HCT116 (cell line): ENCODE data around the gene PKD2. TPM values are rescaled to one million over a fixed set of nuclear protein-coding genes. Genes with fewer than 3 reads are reported as not detected.

Experiments used
- ATAC-seq: fragments of 200-7000 bp; cut with Tn5 transposase; 2 replicates; pipeline ENCODE4 v1.9.1; 2020; ENCODE audit warnings: mild to moderate bottlenecking, moderate library complexity
- BruUV-seq: library from RNA; stranded (reverse); fragments of 400-500 nt; replicated peaks from 2 replicates; lab custom pipeline; 2021; lab: Mats Ljungman, UMichigan
- CTCF ChIA-PET: fragments of 300-600 bp; sonication (Branson Sonifier 250); formaldehyde crosslinking; loops from one replicate; lab custom pipeline; 2021; ENCODE audit warnings: antibody characterized with exemption; lab: Charles Lee
- POLR2A ChIA-PET: fragments of 300-600, 350-600 bp; sonication (Branson Sonifier 250); formaldehyde crosslinking; loops from one replicate; lab custom pipeline; 2021; ENCODE audit warnings: antibody characterized with exemption; lab: Charles Lee
- RAD21 ChIA-PET, 2 experiments: fragments of 300-600 bp; sonication (Branson Sonifier 250); formaldehyde crosslinking; loops; one replicate each; lab custom pipeline; 2023; ENCODE audit warnings: low total read pairs in 2 of 2; ENCODE audit not compliant: uncharacterized antibody in 2 of 2, unreplicated experiment in 2 of 2, low non-redundant PET in 1 of 2; lab: Charles Lee
- DNase-seq: peaks from one replicate; pipeline ENCODE4 v3.0.0-alpha.2; 2010; ENCODE audit warnings: low read depth, low spot score
- H2AFZ ChIP-seq: fragments of 200-600 bp; shearing (Covaris generic), sonication (generic); 2 replicates; pipeline ENCODE4 v1.6.1; 2017; ENCODE audit warnings: low read depth, mixed run types, mixed read lengths, antibody characterized with exemption, low read length; ENCODE audit not compliant: poor library complexity, severe bottlenecking
- H3K27ac ChIP-seq: 2 replicates; pipeline ENCODE4 v1.5.1; 2012; ENCODE audit warnings: low read depth, low read length
- H3K27me3 ChIP-seq: fragments of 200-600 bp; sonication (generic); 2 replicates; pipeline ENCODE4 v1.6.1; 2016; ENCODE audit warnings: mixed run types, low read length, mixed read lengths; ENCODE audit not compliant: insufficient read depth
- H3K36me3 ChIP-seq, 2 experiments: fragments of 200-500 bp in 1 of 2; fragments of 200-600 bp in 1 of 2; sonication (Bioruptor generic) in 1 of 2; sonication (generic) in 1 of 2; 2 replicates each; pipeline versions ENCODE4 v1.5.1 to v1.6.1; 2014 to 2016; ENCODE audit warnings: low read length in 2 of 2, inconsistent platforms in 1 of 2, mixed read lengths in 1 of 2, mixed run types in 1 of 2; ENCODE audit not compliant: insufficient read depth in 2 of 2, control insufficient read depth in 1 of 2
- H3K4me1 ChIP-seq, 2 experiments: fragments of 200-600 bp in 1 of 2; sonication (generic) in 1 of 2; 2 replicates each; pipeline versions ENCODE4 v1.5.1 to v1.6.1; 2012 to 2017; ENCODE audit warnings: low read length in 2 of 2, inconsistent platforms in 1 of 2, mild to moderate bottlenecking in 1 of 2, mixed read lengths in 1 of 2, mixed run types in 1 of 2, moderate library complexity in 1 of 2; ENCODE audit not compliant: insufficient read depth in 2 of 2, control insufficient read depth in 1 of 2
- H3K4me2 ChIP-seq: fragments of 200-600 bp; sonication (generic); 2 replicates; pipeline ENCODE4 v1.6.1; 2017; ENCODE audit warnings: mixed run types, low read length, mixed read lengths
- H3K4me3 ChIP-seq, 2 experiments: fragments of 200-600 bp in 1 of 2; sonication (generic) in 1 of 2; replicated peaks in 1 of 2; 2 replicates each; pipeline ENCODE4 v1.5.1; 2011 to 2016; ENCODE audit warnings: low read length in 2 of 2, control low read depth in 1 of 2, low read depth in 1 of 2, mild to moderate bottlenecking in 1 of 2, mixed read lengths in 1 of 2, mixed run types in 1 of 2
- H3K79me2 ChIP-seq: fragments of 200-600 bp; sonication (generic); 2 replicates; pipeline ENCODE4 v1.6.1; 2017; ENCODE audit warnings: mild to moderate bottlenecking, mixed run types, low read length, moderate library complexity, mixed read lengths; ENCODE audit not compliant: insufficient read depth
- H3K9ac ChIP-seq: fragments of 200-600 bp; sonication (generic); 2 replicates; pipeline ENCODE4 v1.6.1; 2016; ENCODE audit warnings: low read length, mixed read lengths
- H3K9me2 ChIP-seq: fragments of 200-600 bp; sonication (generic), shearing (Covaris generic); 2 replicates; pipeline ENCODE4 v1.6.1; 2017; ENCODE audit warnings: mixed run types, mild to moderate bottlenecking, moderate library complexity; ENCODE audit not compliant: insufficient read depth
- H3K9me3 ChIP-seq, 2 experiments: fragments of 200-500 bp in 1 of 2; fragments of 200-600 bp in 1 of 2; sonication (Bioruptor generic) in 1 of 2; sonication (generic) in 1 of 2; 2 replicates each; pipeline ENCODE4 v1.6.1; 2014 to 2017; ENCODE audit warnings: low read length in 2 of 2, mixed read lengths in 2 of 2, inconsistent platforms in 1 of 2, low read depth in 1 of 2, mild to moderate bottlenecking in 1 of 2, mixed run types in 1 of 2, moderate library complexity in 1 of 2; ENCODE audit not compliant: control insufficient read depth in 1 of 2, insufficient read depth in 1 of 2
- H4K20me1 ChIP-seq: fragments of 200-600 bp; sonication (generic), shearing (Covaris generic); 2 replicates; pipeline ENCODE4 v1.6.1; 2017; ENCODE audit warnings: mixed run types, mild to moderate bottlenecking, moderate library complexity; ENCODE audit not compliant: insufficient read depth
- YY1 ChIP-seq: IDR thresholded peaks from 2 replicates; pipeline ENCODE4 v1.6.1; 2011; ENCODE audit warnings: low read length, low read depth, moderate library complexity, mild to moderate bottlenecking; ENCODE audit not compliant: insufficient replicate concordance; ENCODE audit errors: extremely low read depth
- intact Hi-C: fragments of 100-400 bp; cut with micrococcal nuclease; formaldehyde crosslinking; loops from 2 replicates; pipeline ENCODE4 v1.10.0; 2022
- total RNA-seq: library from RNA; stranded (reverse); gene quantifications from one replicate; pipeline ENCODE4 v1.2.1, GENCODE V29; 2021; ENCODE audit not compliant: unreplicated experiment
- TF ChIP-seq, protein P1 (sequence below): IDR thresholded peaks from 2 replicates; pipeline ENCODE4 v1.6.1; 2012
- TF ChIP-seq, protein P2 (sequence below): IDR thresholded peaks from 2 replicates; pipeline ENCODE4 v1.6.1; 2011; ENCODE audit warnings: mild to moderate bottlenecking, low read length, moderate library complexity; ENCODE audit not compliant: insufficient replicate concordance; ENCODE audit errors: extremely low read depth

Gene PKD2
- total RNA-seq, 1 experiment from 2014 or later: 10.1 TPM

DNA sequence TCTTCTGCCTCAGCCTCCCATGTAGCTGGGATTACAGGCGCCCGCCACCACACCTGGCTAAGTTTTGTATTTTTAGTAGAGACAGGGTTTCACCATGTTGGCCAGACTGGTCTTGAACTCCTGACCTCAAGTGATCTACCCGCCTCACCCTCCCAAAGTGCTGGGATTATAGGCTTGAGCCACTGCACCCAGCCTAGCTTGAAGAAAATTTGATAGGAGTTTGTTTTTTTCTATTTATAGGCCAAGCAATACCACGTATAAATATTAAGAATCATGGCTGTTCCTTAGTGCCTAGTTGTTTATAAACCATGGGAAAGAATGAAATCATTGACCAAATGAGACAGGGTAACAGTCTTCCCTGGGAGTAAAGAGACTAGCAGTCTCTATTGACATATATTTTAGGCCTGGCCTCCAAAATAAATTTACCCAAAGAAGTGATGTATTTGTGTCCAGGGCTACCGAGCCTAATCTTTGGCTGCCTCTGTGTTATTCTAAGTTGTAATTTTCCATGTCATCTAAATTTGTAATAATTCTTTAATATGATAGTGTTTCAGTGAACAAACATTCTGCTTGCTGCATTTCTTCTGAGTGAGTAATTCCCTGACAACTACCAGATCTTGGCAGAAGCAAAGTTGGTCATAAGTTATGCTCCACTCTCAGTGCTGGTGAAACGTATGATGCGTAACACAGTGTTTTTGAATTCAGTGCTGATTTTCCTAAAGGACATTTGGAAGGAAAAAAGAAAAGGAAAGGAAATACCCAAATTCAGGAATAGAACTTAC lies 10.3 kb downstream of the PKD2 start:
- TF ChIP-seq, protein P1, sequence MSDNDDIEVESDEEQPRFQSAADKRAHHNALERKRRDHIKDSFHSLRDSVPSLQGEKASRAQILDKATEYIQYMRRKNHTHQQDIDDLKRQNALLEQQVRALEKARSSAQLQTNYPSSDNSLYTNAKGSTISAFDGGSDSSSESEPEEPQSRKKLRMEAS: no peak
- BruUV-seq: no TSS peak
- POLR2A ChIA-PET: no interaction called here
- CTCF ChIA-PET: interaction anchor here (1.1 to 1.2 kb wide), 2 partner anchors 15 to 16 kb away, joined by 3 to 4 read pairs; no protein-coding TSS in a partner anchor
- Histone ChIP-seq H3K36me3 (no peaks in the 10 kb centered on the region), H3K4me2 (no peak overlapping the region), H3K9ac (no peak overlapping the region), H3K79me2 (peaks cover 16% of the 10 kb centered on the region), H3K27me3 (no peaks in the 10 kb centered on the region), H2AFZ (no peak overlapping the region), H4K20me1 (no peaks in the 10 kb centered on the region), H3K4me1 (peaks cover 3 to 6% of the 10 kb centered on the region in 2 experiments; a peak in 1 of 4 replicates), H3K9me3 (no peaks in the 10 kb centered on the region), H3K9me2 (no peaks in the 10 kb centered on the region), H3K27ac (no peak overlapping the region), H3K4me3 (no peak overlapping the region)
- no peak for ATAC-seq
- RAD21 ChIA-PET: no interaction called here
- intact Hi-C loops: no loop called here
- DNase-seq: no peak

DNA sequence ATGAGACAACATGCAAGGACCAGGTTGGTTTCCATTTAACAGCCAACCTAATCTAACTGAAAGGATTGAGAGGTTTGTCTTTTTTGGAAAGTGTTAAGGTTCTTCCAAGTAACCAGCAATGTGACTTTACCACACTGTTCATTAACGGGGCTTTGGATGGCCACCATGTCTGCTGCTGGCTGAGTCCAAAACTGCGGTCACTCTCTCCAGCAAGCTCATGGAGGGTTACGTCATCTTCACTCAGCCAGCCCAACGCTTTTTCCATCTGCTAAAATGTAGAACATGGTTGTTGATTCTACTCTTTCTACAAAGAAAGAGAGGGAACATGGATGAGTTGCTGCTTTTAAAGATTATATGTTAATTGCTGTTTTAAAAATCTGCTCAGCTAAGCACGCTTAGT lies 11.0 kb downstream of the PKD2 start:
- BruUV-seq: no TSS peak
- no peaks in the 10 kb centered on the region for H3K36me3 ChIP-seq
- no peak overlapping the region for H2AFZ ChIP-seq
- no peak for ATAC-seq
- H3K4me1 ChIP-seq: peaks cover 3 to 6% of the 10 kb centered on the region in 2 experiments; a peak in 1 of 4 replicates
- no peak overlapping the region for H3K4me3 ChIP-seq
- POLR2A ChIA-PET: no interaction called here
- no peak overlapping the region for H3K9ac ChIP-seq
- TF ChIP-seq YY1: no peak
- TF ChIP-seq, protein P2, sequence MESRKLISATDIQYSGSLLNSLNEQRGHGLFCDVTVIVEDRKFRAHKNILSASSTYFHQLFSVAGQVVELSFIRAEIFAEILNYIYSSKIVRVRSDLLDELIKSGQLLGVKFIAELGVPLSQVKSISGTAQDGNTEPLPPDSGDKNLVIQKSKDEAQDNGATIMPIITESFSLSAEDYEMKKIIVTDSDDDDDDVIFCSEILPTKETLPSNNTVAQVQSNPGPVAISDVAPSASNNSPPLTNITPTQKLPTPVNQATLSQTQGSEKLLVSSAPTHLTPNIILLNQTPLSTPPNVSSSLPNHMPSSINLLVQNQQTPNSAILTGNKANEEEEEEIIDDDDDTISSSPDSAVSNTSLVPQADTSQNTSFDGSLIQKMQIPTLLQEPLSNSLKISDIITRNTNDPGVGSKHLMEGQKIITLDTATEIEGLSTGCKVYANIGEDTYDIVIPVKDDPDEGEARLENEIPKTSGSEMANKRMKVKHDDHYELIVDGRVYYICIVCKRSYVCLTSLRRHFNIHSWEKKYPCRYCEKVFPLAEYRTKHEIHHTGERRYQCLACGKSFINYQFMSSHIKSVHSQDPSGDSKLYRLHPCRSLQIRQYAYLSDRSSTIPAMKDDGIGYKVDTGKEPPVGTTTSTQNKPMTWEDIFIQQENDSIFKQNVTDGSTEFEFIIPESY: no peak
- TF ChIP-seq, all 23 proteins: peak for 0
- Histone ChIP-seq H4K20me1 (no peaks in the 10 kb centered on the region), H3K27me3 (no peaks in the 10 kb centered on the region), H3K27ac (no peak overlapping the region), H3K79me2 (peaks cover 9% of the 10 kb centered on the region; the same call in 1 of the 2 replicates), H3K4me2 (no peak overlapping the region), H3K9me3 (no peaks in the 10 kb centered on the region), H3K9me2 (no peaks in the 10 kb centered on the region)
- RAD21 ChIA-PET: no interaction called here
- no peak for DNase-seq
- intact Hi-C loops: no loop called here
- CTCF ChIA-PET: interaction anchor here (1.2 kb wide), 1 partner anchor 15 kb away, joined by 4 read pairs; no protein-coding TSS in a partner anchor
